Lower lobe of right lung (tissue), 2 donors: ENCODE measurements around the gene DLGAP4. TPM values are rescaled to one million over a fixed set of nuclear protein-coding genes. Genes with fewer than 3 reads are reported as not detected.
A peak's percentile ranks its signal among the peaks of the same experiment; 100 is the strongest.

ENCODE experiments used
- ATAC-seq, 2 donors: fragments of 200-7000 bp; cut with Tn5 transposase; one replicate each; pipeline ENCODE4 v1.9.1; 2020 to 2022; ENCODE audit warnings: mild to moderate bottlenecking in 2 of 2, moderate library complexity in 2 of 2
- DNase-seq: peaks from one replicate; pipeline ENCODE4 v3.0.0-alpha.2; 2020
- H3K27ac ChIP-seq: fragments of 200-600 bp; one replicate; pipeline ENCODE4 v1.8.0; 2022
- H3K27me3 ChIP-seq: fragments of 200-600 bp; one replicate; pipeline ENCODE4 v1.8.0; 2022; ENCODE audit warnings: low read depth
- H3K36me3 ChIP-seq: fragments of 200-600 bp; one replicate; pipeline ENCODE4 v1.8.0; 2022; ENCODE audit warnings: mild to moderate bottlenecking
- H3K4me1 ChIP-seq: fragments of 200-600 bp; one replicate; pipeline ENCODE4 v1.8.0; 2022
- H3K4me3 ChIP-seq: fragments of 200-600 bp; one replicate; pipeline ENCODE4 v1.8.0; 2022; ENCODE audit warnings: mild to moderate bottlenecking
- H3K9me3 ChIP-seq: fragments of 200-600 bp; one replicate; pipeline ENCODE4 v1.8.0; 2022
- intact Hi-C: fragments of 100-400 bp; cut with DNase I; formaldehyde crosslinking; loops from one replicate; pipeline ENCODE4 v1.11.0; 2022
- total RNA-seq: library from RNA; stranded (reverse); fragmentation: NEBNext Ultra II Directional; extraction: Animal tissue kit (Norgen Biotek cat#: 25700); gene quantifications from one replicate; pipeline ENCODE4 v1.2.1, GENCODE V29; 2021
- TF ChIP-seq, protein P1 (sequence below): fragments of 200-600 bp; IDR thresholded peaks from one replicate; pipeline ENCODE4 v1.8.0; 2022; ENCODE audit warnings: antibody characterized with exemption, mild to moderate bottlenecking
- donor health status: DM: no; HTN: yes; CAD: no; lungs with severe emphysema.

DLGAP4 gene
- total RNA-seq, 1 donor from 2014 or later: 59.3 TPM

- TF ChIP-seq, protein P1, sequence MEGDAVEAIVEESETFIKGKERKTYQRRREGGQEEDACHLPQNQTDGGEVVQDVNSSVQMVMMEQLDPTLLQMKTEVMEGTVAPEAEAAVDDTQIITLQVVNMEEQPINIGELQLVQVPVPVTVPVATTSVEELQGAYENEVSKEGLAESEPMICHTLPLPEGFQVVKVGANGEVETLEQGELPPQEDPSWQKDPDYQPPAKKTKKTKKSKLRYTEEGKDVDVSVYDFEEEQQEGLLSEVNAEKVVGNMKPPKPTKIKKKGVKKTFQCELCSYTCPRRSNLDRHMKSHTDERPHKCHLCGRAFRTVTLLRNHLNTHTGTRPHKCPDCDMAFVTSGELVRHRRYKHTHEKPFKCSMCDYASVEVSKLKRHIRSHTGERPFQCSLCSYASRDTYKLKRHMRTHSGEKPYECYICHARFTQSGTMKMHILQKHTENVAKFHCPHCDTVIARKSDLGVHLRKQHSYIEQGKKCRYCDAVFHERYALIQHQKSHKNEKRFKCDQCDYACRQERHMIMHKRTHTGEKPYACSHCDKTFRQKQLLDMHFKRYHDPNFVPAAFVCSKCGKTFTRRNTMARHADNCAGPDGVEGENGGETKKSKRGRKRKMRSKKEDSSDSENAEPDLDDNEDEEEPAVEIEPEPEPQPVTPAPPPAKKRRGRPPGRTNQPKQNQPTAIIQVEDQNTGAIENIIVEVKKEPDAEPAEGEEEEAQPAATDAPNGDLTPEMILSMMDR: no peak
- H3K27me3 ChIP-seq: no peaks in the 10 kb centered on the region
- no peaks in the 10 kb centered on the region for H3K9me3 ChIP-seq
- H3K4me1 ChIP-seq: peaks cover 29% of the 10 kb centered on the region
- peak overlapping the region; percentile 93 for H3K27ac ChIP-seq
- peak overlapping the region; percentile 82 for H3K4me3 ChIP-seq
- DNase-seq (peak; percentile 68), ATAC-seq (peak; percentile 33 to 39)
- peaks cover 6% of the 10 kb centered on the region for H3K36me3 ChIP-seq
- intact Hi-C loops: no loop called here
Observed at GRCh38 chr20:36573798-36574365, 267.7 kb downstream of the DLGAP4 start.

- peak overlapping the region; percentile 82 for H3K4me3 ChIP-seq
- TF ChIP-seq, protein P1: no peak
- H3K4me1 ChIP-seq: peaks cover 29% of the 10 kb centered on the region
- H3K27me3 ChIP-seq: no peaks in the 10 kb centered on the region
- no peaks in the 10 kb centered on the region for H3K9me3 ChIP-seq
- peaks cover 13% of the 10 kb centered on the region for H3K36me3 ChIP-seq
- peak; percentile 51 for ATAC-seq
- peak overlapping the region; percentile 93 for H3K27ac ChIP-seq
- intact Hi-C loops: no loop called here
- peak; percentile 70 for DNase-seq
Observed at GRCh38 chr20:36574366-36575135, 268.4 kb downstream of the DLGAP4 start.

DNA sequence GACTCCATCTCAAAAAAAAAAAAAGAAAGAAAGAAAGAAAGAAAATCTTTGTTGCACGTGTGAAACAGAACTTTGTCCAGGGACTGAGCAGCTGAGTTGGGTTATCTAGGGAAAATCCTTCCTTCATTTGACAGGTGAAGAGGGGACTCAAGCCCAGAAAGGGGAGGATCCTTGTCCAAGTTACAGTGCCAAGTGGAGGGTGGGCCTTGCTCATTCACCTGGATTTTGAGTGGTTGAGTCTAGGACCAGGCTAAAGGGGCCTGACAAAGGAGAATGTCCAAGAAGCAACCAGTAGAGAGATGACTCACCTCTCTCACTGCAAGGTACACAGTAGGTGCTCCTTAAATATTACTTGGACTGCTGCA lies 269.9 kb downstream of the DLGAP4 start:
- H3K9me3 ChIP-seq: no peaks in the 10 kb centered on the region
- no peak for DNase-seq
- H3K4me3 ChIP-seq: no peak overlapping the region
- peaks cover 29% of the 10 kb centered on the region for H3K4me1 ChIP-seq
- intact Hi-C loops: no loop called here
- H3K27ac ChIP-seq: no peak overlapping the region
- no peak for ATAC-seq
- H3K36me3 ChIP-seq: peaks cover 28% of the 10 kb centered on the region
- TF ChIP-seq, protein P1: no peak
- no peaks in the 10 kb centered on the region for H3K27me3 ChIP-seq

Other genes starting within 250 kb of the DLGAP4 start
- gene EPB41L1, start 151.6 kb upstream of the DLGAP4 start, total RNA-seq: 68.9 TPM
- gene AAR2, start 69.9 kb upstream of the DLGAP4 start, total RNA-seq: 23.7 TPM
- gene MYL9, start 235.2 kb downstream of the DLGAP4 start, total RNA-seq: 274 TPM